Left cardiac atrium (tissue), 4 donors: Measurements from ENCODE around the gene TGDS. TPM values are rescaled to one million over a fixed set of nuclear protein-coding genes. Genes with fewer than 3 reads are reported as not detected.
"Not testable (repeated sequence)": the region's sequence is repeated elsewhere in the genome, so short reads cannot be mapped to it uniquely, and the experiment has no call there.

Experiments used
- ATAC-seq, 2 donors: fragments of 200-7000 bp; cut with Tn5 transposase; one replicate each; pipeline ENCODE4 v1.9.1; 2020; ENCODE audit warnings: mild to moderate bottlenecking in 2 of 2, moderate library complexity in 2 of 2
- DNase-seq: peaks from one replicate; pipeline ENCODE4 v3.0.0-alpha.2; 2020
- intact Hi-C, 2 donors: fragments of 100-400 bp; cut with DNase I; formaldehyde crosslinking; loops; one replicate each; pipeline versions ENCODE4 v1.14.1 to v1.15.1; 2022 to 2023
- total RNA-seq, 2 donors: library from RNA; stranded (reverse); fragmentation: NEBNext Ultra II Directional; extraction: Animal tissue kit (Norgen Biotek cat#: 25700); gene quantifications; one replicate each; pipeline ENCODE4 v1.2.1, GENCODE V29; 2021
- donor health status: DM: no; HTN: yes; CAD: no.
- donor health status: DM: no; HTN: yes; CAD: no; lungs with severe emphysema.
- donor health status: DM: yes; HTN: yes; CAD: no.
- donor health status: Dilated cardiomyopathy.

The TGDS gene
- total RNA-seq, 2 donors from 2014 or later, result 4.8 to 6.0 TPM

GRCh38 chr13:94557684-94558235, 38.2 kb downstream of the TGDS start:
- ATAC-seq (peak in 1 of 2 donors; percentile 25), DNase-seq (no peak)
- intact Hi-C loops, result no loop called here

GRCh38 chr13:94556621-94557020, 39.3 kb downstream of the TGDS start:
- no peak for DNase-seq
- peak in 1 of 2 donors; percentile 77 for ATAC-seq
- intact Hi-C loops, result no loop called here

- intact Hi-C loops, result no loop called here
- ATAC-seq, result peak in 1 of 2 donors; percentile 45
Measured at GRCh38 chr13:94556041-94556440, 39.9 kb downstream of the TGDS start.

GRCh38 chr13:94553766-94554165, 42.2 kb downstream of the TGDS start:
- no peak for DNase-seq
- ATAC-seq, result no peak
- intact Hi-C loops, result no loop called here

More at GRCh38 chr13:94556041-94556440, 39.9 kb downstream of the TGDS start:
- no peak for DNase-seq

GRCh38 chr13:94552095-94552494, 43.9 kb downstream of the TGDS start:
- DNase-seq, result no peak
- ATAC-seq, result no peak
- intact Hi-C loops, result no loop called here

- intact Hi-C loops, result no loop called here
- DNase-seq, result no peak
- peak; percentile 36 to 67 for ATAC-seq
Measured at GRCh38 chr13:94550062-94550738, 45.8 kb downstream of the TGDS start.

GRCh38 chr13:94549232-94550061, 46.5 kb downstream of the TGDS start:
- DNase-seq (peak; percentile 95), ATAC-seq (peak; percentile 96 to 97)
- intact Hi-C loops, result loop anchor here in 1 of 2 donors (2.0 kb wide), 1 partner anchor 47 kb away; the partner anchor contains the start of gene TGDS

GRCh38 chr13:94548821-94549231, 47.1 kb downstream of the TGDS start:
- intact Hi-C loops, result loop anchor here in 1 of 2 donors (2.0 kb wide), 1 partner anchor 48 kb away; the partner anchor contains the start of gene TGDS
- peak; percentile 41 to 64 for ATAC-seq
- DNase-seq, result peak; percentile 63

GRCh38 chr13:94548382-94548781, 47.6 kb downstream of the TGDS start:
- intact Hi-C loops, result loop anchor here in 1 of 2 donors (2.0 kb wide), 1 partner anchor 48 kb away; the partner anchor contains the start of gene TGDS
- ATAC-seq, result no peak
- no peak for DNase-seq

- intact Hi-C loops, result no loop called here
- no peak for ATAC-seq
- DNase-seq, result no peak
Measured at GRCh38 chr13:94546061-94546839, 49.7 kb downstream of the TGDS start.

- intact Hi-C loops, result no loop called here
- no peak for ATAC-seq
- DNase-seq, result no peak
Measured at GRCh38 chr13:94544922-94545321, 51.0 kb downstream of the TGDS start.

- ATAC-seq (no peak), DNase-seq (no peak)
- intact Hi-C loops, result no loop called here
Measured at GRCh38 chr13:94542917-94543316, 53.0 kb downstream of the TGDS start.

- no peak for DNase-seq
- intact Hi-C loops, result no loop called here
- ATAC-seq, result no peak
Measured at GRCh38 chr13:94537740-94538630, 58.0 kb downstream of the TGDS start.

- intact Hi-C loops, result no loop called here
- no peak for DNase-seq
- ATAC-seq, result no peak
Measured at GRCh38 chr13:94535775-94536174, 60.2 kb downstream of the TGDS start.

GRCh38 chr13:94535231-94535630, 60.7 kb downstream of the TGDS start:
- intact Hi-C loops, result no loop called here
- ATAC-seq, result no peak

GRCh38 chr13:94534166-94534565, 61.8 kb downstream of the TGDS start:
- no peak for DNase-seq
- no peak for ATAC-seq
- intact Hi-C loops, result no loop called here

More at GRCh38 chr13:94535231-94535630, 60.7 kb downstream of the TGDS start:
- DNase-seq, result no peak

- ATAC-seq, DNase-seq, intact Hi-C loops: not testable (repeated sequence)
Measured at GRCh38 chr13:94532278-94532677, 63.7 kb downstream of the TGDS start.

GRCh38 chr13:94526956-94527355, 69.0 kb downstream of the TGDS start:
- intact Hi-C loops, ATAC-seq: not testable (repeated sequence)

More at GRCh38 chr13:94526956-94527355, 69.0 kb downstream of the TGDS start:
- not testable (repeated sequence) for DNase-seq
